Cardiac muscle cell (in vitro differentiated cells and primary cell): Measurements from ENCODE around the gene HEBP1. TPM values are rescaled to one million over a fixed set of nuclear protein-coding genes. Genes with fewer than 3 reads are reported as not detected.

Experiments used
- DNase-seq, 2 donors: peaks; one replicate each; pipeline versions ENCODE4 v3.0.0 to v3.0.0-alpha.2; 2010 to 2017; ENCODE audit warnings: low read depth in 1 of 2, low spot score in 1 of 2
- H3K27ac ChIP-seq: fragments of 200-600 bp; sonication (generic); 2 replicates; pipeline ENCODE4 v1.5.1; 2016
- H3K27me3 ChIP-seq: fragments of 200-600 bp; sonication (generic); 2 replicates; pipeline ENCODE4 v1.6.0; 2016; ENCODE audit warnings: control low read depth
- H3K36me3 ChIP-seq: fragments of 200-600 bp; sonication (generic); 2 replicates; pipeline ENCODE4 v1.5.1; 2016; ENCODE audit warnings: control low read depth
- H3K4me1 ChIP-seq: fragments of 200-600 bp; sonication (generic); 2 replicates; pipeline ENCODE4 v1.8.1; 2017; ENCODE audit warnings: low read depth, mild to moderate bottlenecking, mixed run types
- H3K4me3 ChIP-seq: fragments of 200-600 bp; sonication (generic); 2 replicates; pipeline ENCODE4 v1.5.1; 2016; ENCODE audit warnings: mild to moderate bottlenecking
- H3K9me3 ChIP-seq: fragments of 200-600 bp; sonication (generic); 2 replicates; pipeline ENCODE4 v1.5.1; 2017; ENCODE audit warnings: low read depth, mild to moderate bottlenecking, control low read depth
- CTCF ChIP-seq: IDR thresholded peaks from 2 replicates; pipeline ENCODE4 v1.5.1; 2012; ENCODE audit warnings: low read depth, mild to moderate bottlenecking, low read length
- polyA plus RNA-seq: library from polyadenylated mRNA; unstranded; fragments of >200 nt; fragmentation: Nextera tagmentation; extraction: Ambion mirVana; gene quantifications from 2 replicates; pipeline ENCODE4 v1.2.1, GENCODE V29; 2016
- total RNA-seq: library from RNA; depleted of rRNA; stranded (reverse); fragments of >200 nt; gene quantifications from 2 replicates; pipeline ENCODE4 v1.2.3, GENCODE V29; 2016

HEBP1 gene
- total and polyA plus RNA-seq, 2 experiments from 2014 or later = 31.2 to 44.1 TPM

GRCh38 chr12:12925388-12925787 is 74.7 kb downstream of the HEBP1 start:
- H3K36me3 ChIP-seq = no peaks in the 10 kb centered on the region

More at GRCh38 chr12:12925388-12925787, 74.7 kb downstream of the HEBP1 start:
- Histone ChIP-seq H3K4me1 (peaks cover 3% of the 10 kb centered on the region), H3K4me3 (no peak overlapping the region), H3K9me3 (no peaks in the 10 kb centered on the region), H3K27ac (no peak overlapping the region), H3K27me3 (no peaks in the 10 kb centered on the region)
- peak in 1 of 2 donors; percentile 47 for DNase-seq
- TF ChIP-seq CTCF = no peak

Other genes with a start within 250 kb of the HEBP1 start
- gene APOLD1, start 214.6 kb downstream of the HEBP1 start, total RNA-seq = 2.6 and 14.2 TPM in 2 replicates
- gene APOLD1, start 214.6 kb downstream of the HEBP1 start, polyA plus RNA-seq = 4.0 and 11.5 TPM in 2 replicates
- 42.0 and 48.3 TPM in 2 replicates for gene DDX47, start 186.9 kb downstream of the HEBP1 start, total RNA-seq
- 67.6 and 73.5 TPM in 2 replicates for gene DDX47, start 186.9 kb downstream of the HEBP1 start, polyA plus RNA-seq
- gene GPRC5A, start 108.7 kb downstream of the HEBP1 start, total RNA-seq = 0.53 and 1.5 TPM in 2 replicates
- gene GPRC5A, start 108.7 kb downstream of the HEBP1 start, polyA plus RNA-seq = 0.23 and 0.24 TPM in 2 replicates
- gene GPRC5D, start 48.1 kb downstream of the HEBP1 start, total RNA-seq = not detected in 2 replicates
- 0.35 TPM in 1 of 2 replicates, not detected in the other for gene GPRC5D, start 48.1 kb downstream of the HEBP1 start, polyA plus RNA-seq
- 6.4 and 6.9 TPM in 2 replicates for gene FAM234B, start 44.1 kb upstream of the HEBP1 start, total RNA-seq
- gene FAM234B, start 44.1 kb upstream of the HEBP1 start, polyA plus RNA-seq = 4.5 and 5.0 TPM in 2 replicates
- gene GSG1, start 103.4 kb upstream of the HEBP1 start, total RNA-seq = not detected in 2 replicates
- 0.12 TPM in 1 of 2 replicates, not detected in the other for gene GSG1, start 103.4 kb upstream of the HEBP1 start, polyA plus RNA-seq
- gene EMP1, start 196.5 kb upstream of the HEBP1 start, total RNA-seq = 0.30 and 1.7 TPM in 2 replicates
- gene EMP1, start 196.5 kb upstream of the HEBP1 start, polyA plus RNA-seq = 0.11 and 1.7 TPM in 2 replicates